Measurements from ENCODE around the gene OSBP2. TPM values are rescaled to one million over a fixed set of nuclear protein-coding genes. Genes with fewer than 3 reads are reported as not detected.

Gene OSBP2
- total and polyA plus RNA-seq, 2 experiments from 2014 or later = 2.1 to 2.9 TPM

- TF ChIP-seq ZNF462 (CRISPR knock-in tag; IDR thresholded peaks at IDR 0.05) (no peak), ZNF114 (CRISPR knock-in tag; IDR thresholded peaks at IDR 0.05) (no peak)
Measured at GRCh38 chr22:30932661-30933060, 238.0 kb downstream of the OSBP2 start (continued).

GRCh38 chr22:30933457-30933856, 238.8 kb downstream of the OSBP2 start:
- no peak for DNase-seq (ENCODE audit: low spot score)
- Histone ChIP-seq H3K27me3 (ENCODE audit: insufficient read depth) (no peaks in the 10 kb centered on the region), H3K36me3 (ENCODE audit: insufficient read depth) (peaks cover 62% of the 10 kb centered on the region), H3F3A (replicated peaks; ENCODE audit: low read depth) (no peaks in the 10 kb centered on the region), H3K9me2 (ENCODE audit: insufficient read depth) (no peaks in the 10 kb centered on the region), H2AFZ (no peak overlapping the region), H3K79me2 (replicated peaks; ENCODE audit: insufficient read depth) (no peaks in the 10 kb centered on the region; the same call in 1 of the 2 replicates), H3K4me2 (no peak overlapping the region), H4K20me1 (replicated peaks; ENCODE audit: insufficient read depth) (peaks cover 6% of the 10 kb centered on the region), H3K4me1 (ENCODE audit: insufficient read depth) (no peaks in the 10 kb centered on the region), H3K27ac (ENCODE audit: low read depth) (no peak overlapping the region), H3K4me3 (no peak overlapping the region)
- no peak for ATAC-seq
- H3K9me3 Mint-ChIP-seq = no peaks in the 10 kb centered on the region; the same call in 2 of the 3 replicates
- H3K27ac Mint-ChIP-seq = no peak overlapping the region
- no peak overlapping the region for H3K4me3 Mint-ChIP-seq
- no peak for TF ChIP-seq ZNF331 (CRISPR knock-in tag; IDR thresholded peaks at IDR 0.05; ENCODE audit: low read depth)
- TF ChIP-seq, protein P1, sequence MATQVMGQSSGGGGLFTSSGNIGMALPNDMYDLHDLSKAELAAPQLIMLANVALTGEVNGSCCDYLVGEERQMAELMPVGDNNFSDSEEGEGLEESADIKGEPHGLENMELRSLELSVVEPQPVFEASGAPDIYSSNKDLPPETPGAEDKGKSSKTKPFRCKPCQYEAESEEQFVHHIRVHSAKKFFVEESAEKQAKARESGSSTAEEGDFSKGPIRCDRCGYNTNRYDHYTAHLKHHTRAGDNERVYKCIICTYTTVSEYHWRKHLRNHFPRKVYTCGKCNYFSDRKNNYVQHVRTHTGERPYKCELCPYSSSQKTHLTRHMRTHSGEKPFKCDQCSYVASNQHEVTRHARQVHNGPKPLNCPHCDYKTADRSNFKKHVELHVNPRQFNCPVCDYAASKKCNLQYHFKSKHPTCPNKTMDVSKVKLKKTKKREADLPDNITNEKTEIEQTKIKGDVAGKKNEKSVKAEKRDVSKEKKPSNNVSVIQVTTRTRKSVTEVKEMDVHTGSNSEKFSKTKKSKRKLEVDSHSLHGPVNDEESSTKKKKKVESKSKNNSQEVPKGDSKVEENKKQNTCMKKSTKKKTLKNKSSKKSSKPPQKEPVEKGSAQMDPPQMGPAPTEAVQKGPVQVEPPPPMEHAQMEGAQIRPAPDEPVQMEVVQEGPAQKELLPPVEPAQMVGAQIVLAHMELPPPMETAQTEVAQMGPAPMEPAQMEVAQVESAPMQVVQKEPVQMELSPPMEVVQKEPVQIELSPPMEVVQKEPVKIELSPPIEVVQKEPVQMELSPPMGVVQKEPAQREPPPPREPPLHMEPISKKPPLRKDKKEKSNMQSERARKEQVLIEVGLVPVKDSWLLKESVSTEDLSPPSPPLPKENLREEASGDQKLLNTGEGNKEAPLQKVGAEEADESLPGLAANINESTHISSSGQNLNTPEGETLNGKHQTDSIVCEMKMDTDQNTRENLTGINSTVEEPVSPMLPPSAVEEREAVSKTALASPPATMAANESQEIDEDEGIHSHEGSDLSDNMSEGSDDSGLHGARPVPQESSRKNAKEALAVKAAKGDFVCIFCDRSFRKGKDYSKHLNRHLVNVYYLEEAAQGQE (IDR thresholded peaks at IDR 0.05; ENCODE audit: unreplicated experiment) = peak; percentile 52
- peaks cover 96% of the 10 kb centered on the region for H3K36me3 Mint-ChIP-seq (ENCODE audit: low read depth)
- H3K4me1 Mint-ChIP-seq = no peaks in the 10 kb centered on the region
- peaks cover 9% of the 10 kb centered on the region for H3K27me3 Mint-ChIP-seq (ENCODE audit: insufficient read depth, low read depth, poor library complexity)
